Measurements from ENCODE around the gene HPD. TPM values are rescaled to one million over a fixed set of nuclear protein-coding genes. Genes with fewer than 3 reads are reported as not detected.

HPD gene
- total and polyA plus RNA-seq, 12 donors = 1.6 to 13.0 (median 4.0) TPM

DNA sequence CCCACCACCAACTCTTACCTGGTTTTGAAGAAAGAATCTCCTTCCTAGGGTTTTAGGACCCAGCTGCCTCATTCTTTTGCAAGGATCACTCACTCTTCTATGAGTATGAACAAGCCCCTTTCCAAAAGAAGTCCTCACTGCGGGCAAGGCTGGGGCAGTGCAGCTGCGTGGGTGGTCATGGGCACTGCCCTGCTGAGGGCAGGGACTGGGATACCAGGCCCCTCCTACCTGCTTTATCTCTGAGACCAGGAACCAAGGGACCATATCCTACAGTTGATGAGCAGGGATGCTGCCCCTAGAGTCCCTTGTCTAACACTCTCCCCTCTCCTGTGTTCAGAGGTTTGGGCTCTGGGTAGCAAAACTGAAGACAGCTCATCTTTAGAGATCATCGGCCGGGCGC, 20.5 kb downstream of the HPD start:
- Histone ChIP-seq H3K36me3 (replicated peaks in 1 of 2) (no peaks in the 10 kb centered on the region), H3K4me1 (replicated peaks in 1 of 2) (peaks cover 6% of the 10 kb centered on the region in 2 donors), H3K4me3 (no peak overlapping the region), H3K9me3 (replicated peaks in 1 of 3) (no peaks in the 10 kb centered on the region), H3K27ac (no peak overlapping the region), H3K27me3 (no peaks in the 10 kb centered on the region)
- WGBS, 4 donors = 82 to 90% (median 86%) methylated on average over 5 of the region's 5 CpGs
- intact Hi-C loops (cut with DNase I) = no loop called here
- no peak for TF ChIP-seq POLR2A (IDR thresholded peaks at IDR 0.05)
- TF ChIP-seq, protein P1, sequence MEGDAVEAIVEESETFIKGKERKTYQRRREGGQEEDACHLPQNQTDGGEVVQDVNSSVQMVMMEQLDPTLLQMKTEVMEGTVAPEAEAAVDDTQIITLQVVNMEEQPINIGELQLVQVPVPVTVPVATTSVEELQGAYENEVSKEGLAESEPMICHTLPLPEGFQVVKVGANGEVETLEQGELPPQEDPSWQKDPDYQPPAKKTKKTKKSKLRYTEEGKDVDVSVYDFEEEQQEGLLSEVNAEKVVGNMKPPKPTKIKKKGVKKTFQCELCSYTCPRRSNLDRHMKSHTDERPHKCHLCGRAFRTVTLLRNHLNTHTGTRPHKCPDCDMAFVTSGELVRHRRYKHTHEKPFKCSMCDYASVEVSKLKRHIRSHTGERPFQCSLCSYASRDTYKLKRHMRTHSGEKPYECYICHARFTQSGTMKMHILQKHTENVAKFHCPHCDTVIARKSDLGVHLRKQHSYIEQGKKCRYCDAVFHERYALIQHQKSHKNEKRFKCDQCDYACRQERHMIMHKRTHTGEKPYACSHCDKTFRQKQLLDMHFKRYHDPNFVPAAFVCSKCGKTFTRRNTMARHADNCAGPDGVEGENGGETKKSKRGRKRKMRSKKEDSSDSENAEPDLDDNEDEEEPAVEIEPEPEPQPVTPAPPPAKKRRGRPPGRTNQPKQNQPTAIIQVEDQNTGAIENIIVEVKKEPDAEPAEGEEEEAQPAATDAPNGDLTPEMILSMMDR (IDR thresholded peaks at IDR 0.05) = no peak
- no peak for DNase-seq

DNA sequence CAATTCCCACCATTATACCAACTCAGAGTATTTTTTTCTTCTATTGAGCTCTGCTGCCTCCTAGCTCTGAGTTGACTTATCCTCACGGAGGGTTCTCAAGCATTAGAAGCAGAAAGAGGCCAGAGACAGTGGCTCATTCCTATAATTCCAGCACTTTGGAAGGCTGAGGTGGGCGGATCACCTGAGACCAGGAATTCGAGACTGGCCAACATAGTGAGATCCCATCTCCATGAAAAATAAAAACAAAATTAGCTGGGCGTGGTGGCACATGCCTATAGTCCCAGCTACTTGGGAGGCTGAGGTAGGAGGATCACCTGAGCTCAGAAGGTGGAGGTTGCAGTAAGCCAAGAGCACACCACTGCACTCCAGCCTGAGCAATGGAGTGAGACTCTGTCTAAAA, 21.0 kb downstream of the HPD start:
- no peaks in the 10 kb centered on the region for H3K9me3 ChIP-seq (replicated peaks in 1 of 3)
- no peak for TF ChIP-seq POLR2A (IDR thresholded peaks at IDR 0.05)
- TF ChIP-seq, protein P1 (IDR thresholded peaks at IDR 0.05) = no peak

GRCh38 chr12:121831571-121832245, 27.0 kb downstream of the HPD start:
- TF ChIP-seq POLR2A (IDR thresholded peaks at IDR 0.05) = no peak
- TF ChIP-seq, protein P1 (IDR thresholded peaks at IDR 0.05) = no peak
- no peaks in the 10 kb centered on the region for H3K27me3 ChIP-seq
- no peak for DNase-seq
- H3K27ac ChIP-seq = no peak overlapping the region
- H3K4me3 ChIP-seq = no peak overlapping the region
- 88 to 91% (median 90%) methylated on average over 19 of the region's 19 CpGs for WGBS, 4 donors
- no peaks in the 10 kb centered on the region for H3K9me3 ChIP-seq (replicated peaks in 1 of 3)
- H3K4me1 ChIP-seq (replicated peaks in 1 of 2) = no peaks in the 10 kb centered on the region
- intact Hi-C loops (cut with DNase I) = no loop called here
- peaks cover 0 to 58% of the 10 kb centered on the region in 2 donors for H3K36me3 ChIP-seq (replicated peaks in 1 of 2)

More for the DNA sequence above, 21.0 kb downstream of the HPD start:
- H3K4me3 ChIP-seq = no peak overlapping the region
- intact Hi-C loops (cut with DNase I) = no loop called here
- H3K4me1 ChIP-seq (replicated peaks in 1 of 2) = peaks cover 6% of the 10 kb centered on the region in 2 donors
- no peaks in the 10 kb centered on the region for H3K27me3 ChIP-seq
- no peak overlapping the region for H3K27ac ChIP-seq
- no peak for DNase-seq
- H3K36me3 ChIP-seq (replicated peaks in 1 of 2) = no peaks in the 10 kb centered on the region
- 71 to 76% (median 74%) methylated on average over 4 of the region's 4 CpGs for WGBS, 4 donors

DNA sequence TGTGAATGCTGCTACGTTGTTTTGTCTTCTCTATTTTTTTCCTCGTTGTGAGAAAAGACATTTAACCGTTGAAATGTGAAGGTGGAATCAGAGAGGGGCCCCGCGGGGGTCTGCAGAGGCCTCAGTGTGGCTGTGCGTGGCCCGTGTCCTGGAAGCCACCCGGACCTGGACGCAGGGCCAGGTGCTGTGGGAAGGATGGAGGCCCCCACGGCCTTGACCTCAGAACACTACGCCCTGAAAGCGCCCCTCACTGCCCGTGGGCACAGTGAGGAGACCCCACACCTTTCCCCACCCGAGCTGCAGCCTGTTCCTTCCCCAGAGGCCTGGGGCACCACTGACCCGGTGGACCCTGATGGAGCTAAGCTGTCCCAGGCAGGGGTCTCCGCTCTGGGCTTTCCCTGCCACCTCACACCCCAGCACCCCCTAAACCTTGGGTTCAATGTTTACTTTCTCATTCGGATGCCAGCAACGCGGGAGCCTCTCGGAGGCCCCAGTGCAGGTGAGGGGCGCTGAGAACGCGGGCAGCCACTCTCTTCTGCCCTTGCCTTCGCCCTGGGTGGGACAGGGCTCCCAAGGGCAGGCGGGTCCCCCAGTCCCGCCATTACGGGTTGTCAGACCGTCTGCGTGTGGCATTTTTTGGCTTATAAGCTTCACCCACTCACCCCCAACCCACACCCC, 27.9 kb downstream of the HPD start:
- no peaks in the 10 kb centered on the region for H3K9me3 ChIP-seq (replicated peaks in 1 of 3)

More for the DNA sequence above, 27.9 kb downstream of the HPD start:
- WGBS, 4 donors = 78 to 88% (median 84%) methylated on average over 16 to 29 of the region's 29 CpGs
- TF ChIP-seq POLR2A (IDR thresholded peaks at IDR 0.05) = no peak
- TF ChIP-seq, protein P1 (IDR thresholded peaks at IDR 0.05) = no peak
- H3K27me3 ChIP-seq = no peaks in the 10 kb centered on the region
- intact Hi-C loops (cut with DNase I) = no loop called here
- H3K4me1 ChIP-seq (replicated peaks in 1 of 2) = no peaks in the 10 kb centered on the region
- H3K4me3 ChIP-seq = no peak overlapping the region
- H3K27ac ChIP-seq = no peak overlapping the region
- H3K36me3 ChIP-seq (replicated peaks in 1 of 2) = peaks cover 0 to 64% of the 10 kb centered on the region in 2 donors
- no peak for DNase-seq

Data from adrenal gland (tissue), 12 donors.